Neural cell (in vitro differentiated cells): ENCODE results near the gene CCDC136. TPM values are rescaled to one million over a fixed set of nuclear protein-coding genes. Genes with fewer than 3 reads are reported as not detected.
A peak's percentile ranks its signal among the peaks of the same experiment; 100 is the strongest.

Source experiments
- H2AFZ ChIP-seq: fragments of 200-600, 300-800 bp; sonication (generic), shearing (Covaris generic); 2 replicates; pipeline ENCODE4 v1.6.0; 2014; ENCODE audit warnings: low read depth, mild to moderate bottlenecking, antibody characterized with exemption, low read length, moderate library complexity
- H3F3A ChIP-seq: fragments of 200-600 bp; shearing (Covaris generic); 2 replicates; pipeline ENCODE4 v1.6.1; 2016; ENCODE audit warnings: mild to moderate bottlenecking, moderate library complexity, mixed read lengths, antibody characterized with exemption, low read length; ENCODE audit not compliant: insufficient read depth, poor library complexity, severe bottlenecking
- H3K27ac ChIP-seq: fragments of 200-600, 300-800 bp; sonication (generic), shearing (Covaris generic); 2 replicates; pipeline ENCODE4 v1.5.1; 2014; ENCODE audit warnings: mild to moderate bottlenecking, low read length, moderate library complexity
- H3K27me3 ChIP-seq: fragments of 300-800, 200-600 bp; sonication (generic), shearing (Covaris generic); 2 replicates; pipeline ENCODE4 v1.6.0; 2014; ENCODE audit warnings: mild to moderate bottlenecking, low read depth, low read length, moderate library complexity; ENCODE audit not compliant: insufficient read depth
- H3K36me3 ChIP-seq: fragments of 300-800, 200-600 bp; sonication (generic), shearing (Covaris generic); 2 replicates; pipeline ENCODE4 v1.5.1; 2014; ENCODE audit warnings: mild to moderate bottlenecking, antibody characterized with exemption, low read length, moderate library complexity; ENCODE audit not compliant: insufficient read depth
- H3K4me2 ChIP-seq: fragments of 300-800, 200-600 bp; sonication (generic), shearing (Covaris generic); 2 replicates; pipeline ENCODE4 v1.6.0; 2014; ENCODE audit warnings: mild to moderate bottlenecking, low read length
- H3K4me3 ChIP-seq: fragments of 300-800, 200-600 bp; sonication (generic), shearing (Covaris generic); 2 replicates; pipeline ENCODE4 v1.5.1; 2014; ENCODE audit warnings: mild to moderate bottlenecking, low read length, moderate library complexity
- H3K79me2 ChIP-seq: fragments of 200-600 bp; shearing (Covaris generic); replicated peaks from 2 replicates; pipeline ENCODE4 v1.6.0; 2014; ENCODE audit warnings: mild to moderate bottlenecking, low read length, moderate library complexity; ENCODE audit not compliant: insufficient read depth
- H3K9ac ChIP-seq: fragments of 300-800, 200-600 bp; sonication (generic), shearing (Covaris generic); 2 replicates; pipeline ENCODE4 v1.6.1; 2016; ENCODE audit warnings: mild to moderate bottlenecking, low read length, mixed read lengths
- H3K9me2 ChIP-seq: fragments of 200-600 bp; shearing (Covaris generic); 2 replicates; pipeline ENCODE4 v1.6.1; 2016; ENCODE audit warnings: mild to moderate bottlenecking, low read length, mixed read lengths; ENCODE audit not compliant: insufficient read depth
- H3K9me3 ChIP-seq: fragments of 200-600, 300-800 bp; sonication (generic), shearing (Covaris generic); 2 replicates; pipeline ENCODE4 v1.6.1; 2016; ENCODE audit warnings: mild to moderate bottlenecking, mixed run types, low read length, moderate library complexity, mixed read lengths
- H4K20me1 ChIP-seq: fragments of 200-600 bp; shearing (Covaris generic); 2 replicates; pipeline ENCODE4 v1.6.1; 2016; ENCODE audit warnings: mild to moderate bottlenecking, mixed run types; ENCODE audit not compliant: insufficient read depth
- EP300 ChIP-seq: fragments of 450-650 bp; conservative IDR thresholded peaks from 2 replicates; pipeline ENCODE4 v1.6.1; 2014; ENCODE audit warnings: antibody characterized with exemption, mild to moderate bottlenecking, moderate library complexity; ENCODE audit not compliant: poor library complexity, severe bottlenecking
- EZH2 ChIP-seq: fragments of 200-600, 300-800 bp; shearing (Covaris generic), sonication (generic); IDR thresholded peaks from 2 replicates; pipeline ENCODE4 v1.6.1; 2014; ENCODE audit warnings: antibody characterized with exemption, low read length, borderline replicate concordance, mild to moderate bottlenecking; ENCODE audit not compliant: insufficient read depth, poor library complexity, severe bottlenecking
- MXI1 ChIP-seq: fragments of 450-650 bp; conservative IDR thresholded peaks from 2 replicates; pipeline ENCODE4 v1.6.1; 2014; ENCODE audit warnings: antibody characterized with exemption, mild to moderate bottlenecking; ENCODE audit not compliant: poor library complexity, severe bottlenecking
- POLR2AphosphoS5 ChIP-seq: IDR thresholded peaks from 2 replicates; pipeline ENCODE4 v1.6.1; 2012
- RAD21 ChIP-seq: fragments of 450-650 bp; conservative IDR thresholded peaks from 2 replicates; pipeline ENCODE4 v1.6.1; 2014; ENCODE audit warnings: antibody characterized with exemption, mild to moderate bottlenecking, moderate library complexity
- SMC3 ChIP-seq: fragments of 450-650 bp; conservative IDR thresholded peaks from 2 replicates; pipeline ENCODE4 v1.6.1; 2014; ENCODE audit warnings: antibody characterized with exemption, mild to moderate bottlenecking, moderate library complexity; ENCODE audit not compliant: poor library complexity
- TAF1 ChIP-seq: IDR thresholded peaks from 2 replicates; pipeline ENCODE4 v1.6.1; 2012; ENCODE audit warnings: low read depth
- polyA plus RNA-seq: library from polyadenylated mRNA; depleted of rRNA; stranded (reverse); fragments of >200 nt; gene quantifications from 2 replicates; pipeline ENCODE4 v1.2.3, GENCODE V29; 2014
- TF ChIP-seq, protein P1 (sequence below): IDR thresholded peaks from 2 replicates; pipeline ENCODE4 v1.6.1; 2012; ENCODE audit warnings: borderline replicate concordance
- TF ChIP-seq, protein P2 (sequence below): fragments of 450-650 bp; IDR thresholded peaks from 2 replicates; pipeline ENCODE4 v1.5.1; 2014; ENCODE audit warnings: antibody characterized with exemption, mild to moderate bottlenecking, moderate library complexity; ENCODE audit not compliant: poor library complexity, severe bottlenecking

CCDC136 gene
- polyA plus RNA-seq, 1 donor from 2014 or later = 42.5 TPM

DNA sequence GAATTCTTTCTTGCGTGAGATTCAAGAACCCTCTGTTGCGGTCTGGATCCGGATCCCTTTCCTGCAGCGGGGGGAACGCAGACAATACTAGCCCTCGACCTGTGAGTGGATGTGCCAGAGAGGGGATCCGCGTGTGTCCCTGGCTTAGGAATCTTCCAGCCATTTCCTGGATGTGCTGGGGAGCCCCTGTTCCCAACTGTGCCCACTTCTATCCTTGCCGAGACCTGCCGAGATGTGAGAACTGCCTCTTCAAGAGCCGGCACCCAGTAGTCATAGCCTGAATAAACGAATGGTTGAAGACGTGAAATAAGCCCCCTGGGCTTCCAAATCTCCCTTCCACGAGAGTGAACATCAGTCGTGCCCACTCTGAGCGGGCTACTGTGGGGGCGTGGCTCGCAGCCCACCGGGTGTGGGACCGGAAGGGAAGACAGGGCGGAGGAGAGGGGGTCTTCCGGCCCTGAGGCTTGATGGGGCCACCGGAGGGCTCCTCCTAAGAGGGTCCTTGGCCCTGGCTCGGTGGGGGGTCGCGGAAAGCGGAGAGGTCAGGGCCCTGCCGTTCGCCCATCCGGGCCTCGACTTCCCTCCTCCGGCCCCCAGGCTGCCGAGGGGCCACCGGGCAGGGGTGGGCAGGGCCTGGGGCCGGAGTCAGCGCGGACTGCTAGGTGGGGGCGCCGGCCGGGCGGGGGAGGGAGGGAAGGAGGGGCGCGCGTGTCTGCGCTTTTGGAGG is 1.3 kb upstream of the CCDC136 start:
- Histone ChIP-seq H3K4me2 (peak overlapping the region; percentile 44), H3K4me3 (peak overlapping the region; percentile 98), H3K9me2 (no peaks in the 10 kb centered on the region), H3F3A (no peaks in the 10 kb centered on the region), H3K79me2 (peaks cover 6% of the 10 kb centered on the region), H3K9ac (peak overlapping the region; percentile 92), H3K27ac (no peak overlapping the region), H3K27me3 (no peaks in the 10 kb centered on the region), H4K20me1 (no peaks in the 10 kb centered on the region), H2AFZ (peak overlapping the region; percentile 69), H3K36me3 (no peaks in the 10 kb centered on the region), H3K9me3 (no peaks in the 10 kb centered on the region)
- TF ChIP-seq, protein P1, sequence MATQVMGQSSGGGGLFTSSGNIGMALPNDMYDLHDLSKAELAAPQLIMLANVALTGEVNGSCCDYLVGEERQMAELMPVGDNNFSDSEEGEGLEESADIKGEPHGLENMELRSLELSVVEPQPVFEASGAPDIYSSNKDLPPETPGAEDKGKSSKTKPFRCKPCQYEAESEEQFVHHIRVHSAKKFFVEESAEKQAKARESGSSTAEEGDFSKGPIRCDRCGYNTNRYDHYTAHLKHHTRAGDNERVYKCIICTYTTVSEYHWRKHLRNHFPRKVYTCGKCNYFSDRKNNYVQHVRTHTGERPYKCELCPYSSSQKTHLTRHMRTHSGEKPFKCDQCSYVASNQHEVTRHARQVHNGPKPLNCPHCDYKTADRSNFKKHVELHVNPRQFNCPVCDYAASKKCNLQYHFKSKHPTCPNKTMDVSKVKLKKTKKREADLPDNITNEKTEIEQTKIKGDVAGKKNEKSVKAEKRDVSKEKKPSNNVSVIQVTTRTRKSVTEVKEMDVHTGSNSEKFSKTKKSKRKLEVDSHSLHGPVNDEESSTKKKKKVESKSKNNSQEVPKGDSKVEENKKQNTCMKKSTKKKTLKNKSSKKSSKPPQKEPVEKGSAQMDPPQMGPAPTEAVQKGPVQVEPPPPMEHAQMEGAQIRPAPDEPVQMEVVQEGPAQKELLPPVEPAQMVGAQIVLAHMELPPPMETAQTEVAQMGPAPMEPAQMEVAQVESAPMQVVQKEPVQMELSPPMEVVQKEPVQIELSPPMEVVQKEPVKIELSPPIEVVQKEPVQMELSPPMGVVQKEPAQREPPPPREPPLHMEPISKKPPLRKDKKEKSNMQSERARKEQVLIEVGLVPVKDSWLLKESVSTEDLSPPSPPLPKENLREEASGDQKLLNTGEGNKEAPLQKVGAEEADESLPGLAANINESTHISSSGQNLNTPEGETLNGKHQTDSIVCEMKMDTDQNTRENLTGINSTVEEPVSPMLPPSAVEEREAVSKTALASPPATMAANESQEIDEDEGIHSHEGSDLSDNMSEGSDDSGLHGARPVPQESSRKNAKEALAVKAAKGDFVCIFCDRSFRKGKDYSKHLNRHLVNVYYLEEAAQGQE = no peak
- no peak for TF ChIP-seq EP300
- TF ChIP-seq EZH2 = no peak
- TF ChIP-seq, protein P2, sequence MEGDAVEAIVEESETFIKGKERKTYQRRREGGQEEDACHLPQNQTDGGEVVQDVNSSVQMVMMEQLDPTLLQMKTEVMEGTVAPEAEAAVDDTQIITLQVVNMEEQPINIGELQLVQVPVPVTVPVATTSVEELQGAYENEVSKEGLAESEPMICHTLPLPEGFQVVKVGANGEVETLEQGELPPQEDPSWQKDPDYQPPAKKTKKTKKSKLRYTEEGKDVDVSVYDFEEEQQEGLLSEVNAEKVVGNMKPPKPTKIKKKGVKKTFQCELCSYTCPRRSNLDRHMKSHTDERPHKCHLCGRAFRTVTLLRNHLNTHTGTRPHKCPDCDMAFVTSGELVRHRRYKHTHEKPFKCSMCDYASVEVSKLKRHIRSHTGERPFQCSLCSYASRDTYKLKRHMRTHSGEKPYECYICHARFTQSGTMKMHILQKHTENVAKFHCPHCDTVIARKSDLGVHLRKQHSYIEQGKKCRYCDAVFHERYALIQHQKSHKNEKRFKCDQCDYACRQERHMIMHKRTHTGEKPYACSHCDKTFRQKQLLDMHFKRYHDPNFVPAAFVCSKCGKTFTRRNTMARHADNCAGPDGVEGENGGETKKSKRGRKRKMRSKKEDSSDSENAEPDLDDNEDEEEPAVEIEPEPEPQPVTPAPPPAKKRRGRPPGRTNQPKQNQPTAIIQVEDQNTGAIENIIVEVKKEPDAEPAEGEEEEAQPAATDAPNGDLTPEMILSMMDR = no peak
- TF ChIP-seq POLR2AphosphoS5 = no peak
- no peak for TF ChIP-seq MXI1
- TF ChIP-seq RAD21 = no peak
- TF ChIP-seq TAF1 = no peak

DNA sequence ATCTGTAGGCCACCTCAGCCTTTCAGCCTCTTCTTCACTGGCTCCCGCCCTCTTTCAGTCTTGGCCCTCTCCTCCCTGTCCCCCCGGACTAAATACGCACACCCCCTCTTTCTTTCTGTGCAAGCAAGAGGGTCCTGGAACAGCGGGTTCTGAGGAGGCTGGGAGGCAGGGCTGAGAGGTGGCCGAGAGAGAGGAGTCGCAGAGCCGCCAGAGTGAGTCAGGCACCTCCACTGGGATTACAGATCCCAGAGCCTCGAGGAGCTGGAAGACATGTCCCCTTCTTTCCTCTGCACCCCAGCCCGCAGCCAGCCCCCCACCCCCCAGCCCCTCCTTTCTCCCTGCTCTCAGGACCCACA is 182 bp downstream of the CCDC136 start:
- Histone ChIP-seq H3K9me2 (no peaks in the 10 kb centered on the region), H2AFZ (peak overlapping the region; percentile 88), H3K9ac (peak overlapping the region; percentile 92), H3K27me3 (no peaks in the 10 kb centered on the region), H3K9me3 (no peaks in the 10 kb centered on the region), H3K4me2 (peak overlapping the region; percentile 55), H3F3A (no peaks in the 10 kb centered on the region), H3K4me3 (peak overlapping the region; percentile 98), H4K20me1 (no peaks in the 10 kb centered on the region), H3K79me2 (peaks cover 6% of the 10 kb centered on the region), H3K36me3 (no peaks in the 10 kb centered on the region), H3K27ac (peak overlapping the region; percentile 52)
- TF ChIP-seq, protein P1 = no peak
- TF ChIP-seq RAD21 = no peak
- TF ChIP-seq TAF1 = no peak
- no peak for TF ChIP-seq MXI1
- no peak for TF ChIP-seq SMC3
- TF ChIP-seq, protein P2 = no peak
